Measurements from ENCODE around the gene DISC1.

GRCh38 chr1:231919239-231919885 is 292.8 kb downstream of the DISC1 start:
- TF ChIP-seq CTCF (IDR thresholded peaks at IDR 0.05; ENCODE audit: poor library complexity, severe bottlenecking): no peak
- TF ChIP-seq POLR2AphosphoS5 (IDR thresholded peaks at IDR 0.05): no peak
- no peak for TF ChIP-seq RAD21 (conservative IDR thresholded peaks at IDR 0.05)
- no peak for TF ChIP-seq EZH2 (IDR thresholded peaks at IDR 0.05; ENCODE audit: borderline replicate concordance, insufficient read depth, low read length, poor library complexity, severe bottlenecking)

Measured in neural cell (in vitro differentiated cells).